HepG2 (cell line): ENCODE results near the gene ZNRF3. TPM values are rescaled to one million over a fixed set of nuclear protein-coding genes. Genes with fewer than 3 reads are reported as not detected.

Source experiments
- ELF1 ChIP-seq: sonication (generic); formaldehyde crosslinking; IDR thresholded peaks from 2 replicates; pipeline ENCODE4 v1.4.0; 2020; ENCODE audit warnings: missing genetic modification reagents
- HOXA9 ChIP-seq: sonication (generic); formaldehyde crosslinking; IDR thresholded peaks from 2 replicates; pipeline ENCODE4 v1.8.1; 2022; ENCODE audit warnings: missing genetic modification reagents, mild to moderate bottlenecking, moderate library complexity, borderline replicate concordance
- MTF1 ChIP-seq: sonication (generic); formaldehyde crosslinking; IDR thresholded peaks from 2 replicates; pipeline ENCODE4 v1.5.0; 2020; ENCODE audit warnings: missing genetic modification reagents
- NFATC3 ChIP-seq: sonication (generic); formaldehyde crosslinking; IDR thresholded peaks from 2 replicates; pipeline ENCODE4 v1.5.1; 2020; ENCODE audit warnings: mild to moderate bottlenecking, missing genetic modification reagents
- NFRKB ChIP-seq: fragments of 450-650 bp; IDR thresholded peaks from 2 replicates; pipeline ENCODE4 v1.6.1; 2017
- NFYC ChIP-seq: IDR thresholded peaks from 2 replicates; pipeline ENCODE4 v1.6.1; 2016; ENCODE audit warnings: missing genetic modification reagents, missing compliant biosample characterization
- SCMH1 ChIP-seq: sonication (generic); formaldehyde crosslinking; IDR thresholded peaks from 2 replicates; pipeline ENCODE4 v1.9.0; 2021; ENCODE audit warnings: missing genetic modification reagents, mild to moderate bottlenecking, borderline replicate concordance
- SP1 ChIP-seq, 2 experiments: fragments of 450-650 bp in 1 of 2; sonication (generic) in 1 of 2; formaldehyde crosslinking in 1 of 2; IDR thresholded peaks; 2 replicates each; pipeline versions ENCODE4 v1.4.0 to v1.6.1; 2016 to 2020; ENCODE audit warnings: missing genetic modification reagents in 1 of 2
- ZBTB1 ChIP-seq: sonication (generic); formaldehyde crosslinking; IDR thresholded peaks from 2 replicates; pipeline ENCODE4 v1.4.0; 2020; ENCODE audit warnings: missing genetic modification reagents, borderline replicate concordance
- ZBTB21 ChIP-seq: sonication (generic); formaldehyde crosslinking; IDR thresholded peaks from 2 replicates; pipeline ENCODE4 v1.4.0; 2020; ENCODE audit warnings: missing genetic modification reagents
- ZBTB37 ChIP-seq: sonication (generic); formaldehyde crosslinking; IDR thresholded peaks from 2 replicates; pipeline ENCODE4 v1.4.0; 2020; ENCODE audit warnings: mild to moderate bottlenecking, missing genetic modification reagents
- ZBTB49 ChIP-seq: sonication (generic); formaldehyde crosslinking; IDR thresholded peaks from 2 replicates; pipeline ENCODE4 v1.4.0; 2020; ENCODE audit warnings: missing genetic modification reagents, borderline replicate concordance
- ZFY ChIP-seq: sonication (generic); formaldehyde crosslinking; IDR thresholded peaks from 2 replicates; pipeline ENCODE4 v1.4.0; 2020; ENCODE audit warnings: missing genetic modification reagents
- ZKSCAN5 ChIP-seq: sonication (generic); formaldehyde crosslinking; IDR thresholded peaks from 2 replicates; pipeline ENCODE4 v1.5.1; 2020; ENCODE audit warnings: mild to moderate bottlenecking, missing genetic modification reagents
- ZNF121 ChIP-seq: sonication (generic); formaldehyde crosslinking; IDR thresholded peaks from 2 replicates; pipeline ENCODE4 v1.5.0; 2020; ENCODE audit warnings: mild to moderate bottlenecking, missing genetic modification reagents
- ZNF350 ChIP-seq: sonication (generic); formaldehyde crosslinking; IDR thresholded peaks from 2 replicates; pipeline ENCODE4 v1.4.0; 2020; ENCODE audit warnings: mild to moderate bottlenecking, low read depth, missing genetic modification reagents, borderline replicate concordance
- ZNF644 ChIP-seq: IDR thresholded peaks from 2 replicates; pipeline ENCODE4 v1.6.1; 2016; ENCODE audit warnings: low read depth
- ZNF747 ChIP-seq: sonication (generic); formaldehyde crosslinking; IDR thresholded peaks from 2 replicates; pipeline ENCODE4 v1.8.1; 2023; ENCODE audit warnings: missing genetic modification reagents, mild to moderate bottlenecking, borderline replicate concordance
- ZNF773 ChIP-seq: sonication (generic); formaldehyde crosslinking; IDR thresholded peaks from 2 replicates; pipeline ENCODE4 v1.4.0; 2020; ENCODE audit warnings: missing genetic modification reagents, borderline replicate concordance
- polyA plus RNA-seq, 8 experiments: library from polyadenylated mRNA; depleted of rRNA in 3 of 8; stranded (reverse) in 7 of 8; unstranded in 1 of 8; fragments of >200 nt; fragmentation: Illumina TruSeq in 4 of 8; extraction: Trizol in 4 of 8; gene quantifications; 2 replicates each; pipeline versions ENCODE4 v1.2.1 to v1.2.3, GENCODE V29; 2011 to 2016; ENCODE audit warnings: low read depth in 4 of 8, missing spikeins in 1 of 8, mixed read lengths in 1 of 8; ENCODE audit not compliant: insufficient read depth in 1 of 8
- total RNA-seq, 5 experiments: library from RNA; depleted of rRNA; stranded (reverse); fragments of >200 nt; fragmentation: Illumina TruSeq; extraction: Trizol; gene quantifications; 2 replicates each; pipeline ENCODE4 v1.2.3, GENCODE V29; 2016; ENCODE audit warnings: low read depth in 1 of 5
- TF ChIP-seq, protein P1 (sequence below): sonication (generic); formaldehyde crosslinking; IDR thresholded peaks from 2 replicates; pipeline ENCODE4 v1.5.0; 2020; ENCODE audit warnings: missing genetic modification reagents, mild to moderate bottlenecking, borderline replicate concordance
- TF ChIP-seq, protein P2 (sequence below): sonication (generic); formaldehyde crosslinking; IDR thresholded peaks from 2 replicates; pipeline ENCODE4 v1.5.0; 2020; ENCODE audit warnings: mild to moderate bottlenecking, missing genetic modification reagents
- TF ChIP-seq, protein P3 (sequence below): sonication (generic); formaldehyde crosslinking; IDR thresholded peaks from 2 replicates; pipeline ENCODE4 v1.5.0; 2020; ENCODE audit warnings: missing genetic modification reagents

Gene ZNRF3
- total and polyA plus RNA-seq, 2 of the 13 experiments (the other 11 are each of a cell fraction or from before 2014, with no cell fraction given) = 20.3 to 36.7 TPM

DNA sequence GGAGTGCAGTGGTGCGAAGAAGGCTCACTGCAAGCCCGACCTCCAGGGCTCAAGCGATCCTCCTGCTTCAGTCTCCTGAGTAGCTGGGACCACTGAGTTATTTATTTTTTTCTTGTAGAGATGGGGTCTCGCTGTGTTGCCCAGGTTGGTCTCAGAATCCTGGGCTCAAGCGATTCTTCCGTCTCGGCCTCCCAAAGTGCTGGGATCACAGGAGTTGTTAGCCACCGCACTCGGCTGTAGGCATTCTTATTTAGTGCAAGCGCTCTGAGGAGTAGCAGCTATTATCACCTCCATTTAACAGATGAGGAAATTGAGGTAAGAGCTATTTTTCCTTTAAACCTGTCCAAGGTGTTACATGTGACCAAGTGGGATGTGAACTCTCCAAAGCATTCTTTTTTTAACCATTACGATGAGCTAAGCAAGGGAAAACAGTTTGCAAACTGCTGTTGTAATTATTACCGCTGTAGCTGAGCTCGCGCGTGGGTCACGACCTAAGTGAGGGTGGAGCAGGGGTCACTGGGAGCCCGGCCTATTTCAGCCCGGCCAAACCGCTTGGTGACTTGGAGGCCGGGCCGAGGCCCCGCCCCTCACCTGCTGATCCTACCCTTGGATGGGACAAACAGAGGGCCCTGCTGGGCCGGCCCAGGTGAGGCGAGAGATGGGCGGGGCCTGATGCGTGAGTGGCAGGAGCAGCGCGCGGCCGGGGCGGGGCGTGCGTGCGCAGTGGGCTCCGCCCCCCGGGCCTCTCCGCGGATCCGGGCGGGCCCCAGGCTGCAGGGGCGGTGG is 189.0 kb downstream of the ZNRF3 start (continued):
- TF ChIP-seq, protein P1, sequence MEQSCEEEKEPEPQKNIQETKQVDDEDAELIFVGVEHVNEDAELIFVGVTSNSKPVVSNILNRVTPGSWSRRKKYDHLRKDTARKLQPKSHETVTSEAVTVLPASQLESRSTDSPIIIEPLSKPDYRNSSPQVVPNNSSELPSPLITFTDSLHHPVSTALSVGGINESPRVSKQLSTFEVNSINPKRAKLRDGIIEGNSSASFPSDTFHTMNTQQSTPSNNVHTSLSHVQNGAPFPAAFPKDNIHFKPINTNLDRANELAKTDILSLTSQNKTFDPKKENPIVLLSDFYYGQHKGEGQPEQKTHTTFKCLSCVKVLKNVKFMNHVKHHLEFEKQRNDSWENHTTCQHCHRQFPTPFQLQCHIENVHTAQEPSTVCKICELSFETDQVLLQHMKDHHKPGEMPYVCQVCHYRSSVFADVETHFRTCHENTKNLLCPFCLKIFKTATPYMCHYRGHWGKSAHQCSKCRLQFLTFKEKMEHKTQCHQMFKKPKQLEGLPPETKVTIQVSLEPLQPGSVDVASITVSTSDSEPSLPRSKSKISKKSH (CRISPR knock-in tag) = no peak
- TF ChIP-seq ZNF644 = no peak
- TF ChIP-seq, protein P2, sequence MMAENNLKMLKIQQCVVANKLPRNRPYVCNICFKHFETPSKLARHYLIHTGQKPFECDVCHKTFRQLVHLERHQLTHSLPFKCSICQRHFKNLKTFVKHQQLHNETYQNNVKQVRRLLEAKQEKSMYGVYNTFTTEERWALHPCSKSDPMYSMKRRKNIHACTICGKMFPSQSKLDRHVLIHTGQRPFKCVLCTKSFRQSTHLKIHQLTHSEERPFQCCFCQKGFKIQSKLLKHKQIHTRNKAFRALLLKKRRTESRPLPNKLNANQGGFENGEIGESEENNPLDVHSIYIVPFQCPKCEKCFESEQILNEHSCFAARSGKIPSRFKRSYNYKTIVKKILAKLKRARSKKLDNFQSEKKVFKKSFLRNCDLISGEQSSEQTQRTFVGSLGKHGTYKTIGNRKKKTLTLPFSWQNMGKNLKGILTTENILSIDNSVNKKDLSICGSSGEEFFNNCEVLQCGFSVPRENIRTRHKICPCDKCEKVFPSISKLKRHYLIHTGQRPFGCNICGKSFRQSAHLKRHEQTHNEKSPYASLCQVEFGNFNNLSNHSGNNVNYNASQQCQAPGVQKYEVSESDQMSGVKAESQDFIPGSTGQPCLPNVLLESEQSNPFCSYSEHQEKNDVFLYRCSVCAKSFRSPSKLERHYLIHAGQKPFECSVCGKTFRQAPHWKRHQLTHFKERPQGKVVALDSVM (CRISPR knock-in tag) = 0 out of 2 replicates have a peak, but pooled peaks have one; percentile 11
- TF ChIP-seq ZBTB21 (CRISPR knock-in tag) = no peak
- no peak for TF ChIP-seq NFRKB
- no peak for TF ChIP-seq SP1 (IDR thresholded peaks at IDR 0.05)
- TF ChIP-seq SP1 (CRISPR knock-in tag; IDR thresholded peaks at IDR 0.05) = peak; percentile 66
- TF ChIP-seq ZNF350 (CRISPR knock-in tag) = no peak
- TF ChIP-seq ELF1 = no peak
- no peak for TF ChIP-seq MTF1 (CRISPR knock-in tag)
- no peak for TF ChIP-seq NFYC (CRISPR knock-in tag)
- TF ChIP-seq, protein P3, sequence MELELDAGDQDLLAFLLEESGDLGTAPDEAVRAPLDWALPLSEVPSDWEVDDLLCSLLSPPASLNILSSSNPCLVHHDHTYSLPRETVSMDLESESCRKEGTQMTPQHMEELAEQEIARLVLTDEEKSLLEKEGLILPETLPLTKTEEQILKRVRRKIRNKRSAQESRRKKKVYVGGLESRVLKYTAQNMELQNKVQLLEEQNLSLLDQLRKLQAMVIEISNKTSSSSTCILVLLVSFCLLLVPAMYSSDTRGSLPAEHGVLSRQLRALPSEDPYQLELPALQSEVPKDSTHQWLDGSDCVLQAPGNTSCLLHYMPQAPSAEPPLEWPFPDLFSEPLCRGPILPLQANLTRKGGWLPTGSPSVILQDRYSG (CRISPR knock-in tag) = no peak
- no peak for TF ChIP-seq SCMH1
- TF ChIP-seq ZFY (CRISPR knock-in tag) = peak; percentile 25; the same call in 1 of the 2 replicates
- TF ChIP-seq ZBTB1 (CRISPR knock-in tag) = no peak
- TF ChIP-seq HOXA9 (CRISPR knock-in tag) = no peak
- TF ChIP-seq ZNF747 (CRISPR knock-in tag) = 0 out of 2 replicates have a peak, but pooled peaks have one; percentile 39
- no peak for TF ChIP-seq ZBTB49
- peak; percentile 88 for TF ChIP-seq ZKSCAN5 (CRISPR knock-in tag)
- TF ChIP-seq NFATC3 (CRISPR knock-in tag) = no peak
- TF ChIP-seq ZBTB37 = no peak
- peak; percentile 96 for TF ChIP-seq ZNF121 (CRISPR knock-in tag)
- TF ChIP-seq ZNF773 (CRISPR knock-in tag) = no peak
